ENCODE results near the gene ZNF358. TPM values are rescaled to one million over a fixed set of nuclear protein-coding genes. Genes with fewer than 3 reads are reported as not detected.

Gene ZNF358
- total RNA-seq, 4 donors from 2014 or later, result 50.2 to 72.7 (median 69.1) TPM

DNA sequence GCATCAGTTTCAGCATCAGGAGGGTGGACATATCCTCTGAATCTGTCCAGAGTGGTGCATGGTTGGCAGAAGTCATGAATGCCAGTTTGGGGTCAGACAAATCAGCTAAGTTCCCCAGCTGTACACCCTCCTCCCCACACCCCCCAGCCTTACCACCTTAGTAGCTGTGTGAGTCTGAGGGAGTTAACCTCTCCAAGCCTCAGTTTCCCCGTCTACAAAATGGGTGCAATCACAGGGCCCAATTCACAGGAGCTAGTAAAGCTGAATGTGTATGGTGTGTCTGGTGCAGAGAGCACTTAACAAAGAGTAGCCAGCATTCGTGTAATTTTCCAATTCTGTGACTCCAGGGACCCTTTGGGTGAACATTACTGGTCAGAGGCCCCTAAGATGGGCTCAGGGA lies 13.4 kb upstream of the ZNF358 start:
- in situ Hi-C loops (cut with MboI; ENCODE audit: low pct_ligation_motif_present in 1 of 4, low pct_unique_long_range_greater_than_20kb in 1 of 4, low sequenced_read_pairs in 3 of 4) (no loop called here), intact Hi-C loops (cut with DNase I; ENCODE audit: low total_unique reads) (no loop called here)
- no peaks in the 10 kb centered on the region for H3K36me3 ChIP-seq
- TF ChIP-seq EP300 (IDR thresholded peaks at IDR 0.05; ENCODE audit: low read depth) (no peak), POLR2AphosphoS5 (IDR thresholded peaks at IDR 0.05) (no peak), POLR2A (IDR thresholded peaks at IDR 0.05) (no peak)
- TF ChIP-seq, protein P1, sequence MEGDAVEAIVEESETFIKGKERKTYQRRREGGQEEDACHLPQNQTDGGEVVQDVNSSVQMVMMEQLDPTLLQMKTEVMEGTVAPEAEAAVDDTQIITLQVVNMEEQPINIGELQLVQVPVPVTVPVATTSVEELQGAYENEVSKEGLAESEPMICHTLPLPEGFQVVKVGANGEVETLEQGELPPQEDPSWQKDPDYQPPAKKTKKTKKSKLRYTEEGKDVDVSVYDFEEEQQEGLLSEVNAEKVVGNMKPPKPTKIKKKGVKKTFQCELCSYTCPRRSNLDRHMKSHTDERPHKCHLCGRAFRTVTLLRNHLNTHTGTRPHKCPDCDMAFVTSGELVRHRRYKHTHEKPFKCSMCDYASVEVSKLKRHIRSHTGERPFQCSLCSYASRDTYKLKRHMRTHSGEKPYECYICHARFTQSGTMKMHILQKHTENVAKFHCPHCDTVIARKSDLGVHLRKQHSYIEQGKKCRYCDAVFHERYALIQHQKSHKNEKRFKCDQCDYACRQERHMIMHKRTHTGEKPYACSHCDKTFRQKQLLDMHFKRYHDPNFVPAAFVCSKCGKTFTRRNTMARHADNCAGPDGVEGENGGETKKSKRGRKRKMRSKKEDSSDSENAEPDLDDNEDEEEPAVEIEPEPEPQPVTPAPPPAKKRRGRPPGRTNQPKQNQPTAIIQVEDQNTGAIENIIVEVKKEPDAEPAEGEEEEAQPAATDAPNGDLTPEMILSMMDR (IDR thresholded peaks at IDR 0.05), result no peak
- no peak overlapping the region for H3K27ac ChIP-seq
- H3K9me3 ChIP-seq, result no peaks in the 10 kb centered on the region
- peaks cover 13% of the 10 kb centered on the region for H3K27me3 ChIP-seq
- 50% methylated on average over 2 of the region's 2 CpGs; no CpG with 5 or more reads in 1 of the 2 donors for WGBS, 2 donors (ENCODE audit: low coverage in 1 of 2)
- DNase-seq, result no peak
- H3K4me1 ChIP-seq, result peaks cover 6 to 28% (median 21%) of the 10 kb centered on the region in 4 donors
- H3K4me3 ChIP-seq, result no peak overlapping the region

DNA sequence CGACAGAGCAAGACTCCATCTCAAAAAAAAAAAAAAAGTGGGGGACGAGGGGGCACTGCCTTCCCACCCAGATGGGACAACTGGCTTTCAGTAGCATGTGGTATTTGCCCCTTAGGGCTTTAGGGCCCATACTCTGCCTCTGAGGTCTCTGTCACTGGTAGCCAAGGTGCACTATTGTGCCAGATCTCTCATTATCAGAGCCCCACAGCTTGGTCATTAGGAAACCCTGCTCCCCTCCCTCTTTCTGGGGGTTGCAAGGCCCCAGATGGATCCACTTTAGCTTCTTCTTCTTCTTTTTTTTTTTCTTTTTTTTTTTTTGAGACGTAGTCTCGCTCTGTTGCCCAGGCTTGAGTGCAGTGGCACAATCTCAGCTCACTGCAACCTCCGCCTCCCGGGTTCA lies 11.2 kb upstream of the ZNF358 start:
- peak overlapping the region in 2 of 4 donors; percentile 39 to 76 for H3K27ac ChIP-seq
- no peak for TF ChIP-seq POLR2AphosphoS5 (IDR thresholded peaks at IDR 0.05)
- no peak for TF ChIP-seq POLR2A (IDR thresholded peaks at IDR 0.05)
- TF ChIP-seq, protein P1 (IDR thresholded peaks at IDR 0.05), result no peak
- no peak for TF ChIP-seq EP300 (IDR thresholded peaks at IDR 0.05; ENCODE audit: low read depth)
- DNase-seq, result no peak
- H3K4me1 ChIP-seq, result peaks cover 6 to 33% (median 23%) of the 10 kb centered on the region in 4 donors
- no peak overlapping the region for H3K4me3 ChIP-seq
- no peaks in the 10 kb centered on the region for H3K9me3 ChIP-seq
- peaks cover 13% of the 10 kb centered on the region for H3K27me3 ChIP-seq
- intact Hi-C loops (cut with DNase I; ENCODE audit: low total_unique reads) (no loop called here), in situ Hi-C loops (cut with MboI; ENCODE audit: low pct_ligation_motif_present in 1 of 4, low pct_unique_long_range_greater_than_20kb in 1 of 4, low sequenced_read_pairs in 3 of 4) (no loop called here)
- WGBS, 2 donors (ENCODE audit: low coverage in 1 of 2), result 81 to 82% methylated on average over 4 to 6 of the region's 6 CpGs
- no peaks in the 10 kb centered on the region for H3K36me3 ChIP-seq

GRCh38 chr19:7505288-7505681 lies 10.6 kb upstream of the ZNF358 start:
- Histone ChIP-seq H3K4me3 (peak overlapping the region in 3 of 4 donors; percentile 1 to 40 (median 38)), H3K36me3 (no peaks in the 10 kb centered on the region), H3K27ac (peak overlapping the region in 3 of 4 donors; percentile 39 to 76 (median 55)), H3K4me1 (peaks cover 6 to 33% (median 23%) of the 10 kb centered on the region in 4 donors), H3K27me3 (peaks cover 10% of the 10 kb centered on the region), H3K9me3 (no peaks in the 10 kb centered on the region)
- no peak for TF ChIP-seq EP300 (IDR thresholded peaks at IDR 0.05; ENCODE audit: low read depth)
- no peak for TF ChIP-seq POLR2AphosphoS5 (IDR thresholded peaks at IDR 0.05)
- no peak for TF ChIP-seq POLR2A (IDR thresholded peaks at IDR 0.05)
- peak; percentile 40 for DNase-seq
- intact Hi-C loops (cut with DNase I; ENCODE audit: low total_unique reads), result no loop called here
- 35% methylated on average over 3 to 19 of the region's 19 CpGs for WGBS, 2 donors (ENCODE audit: low coverage in 1 of 2)
- in situ Hi-C loops (cut with MboI; ENCODE audit: low pct_ligation_motif_present in 1 of 4, low pct_unique_long_range_greater_than_20kb in 1 of 4, low sequenced_read_pairs in 3 of 4), result no loop called here

DNA sequence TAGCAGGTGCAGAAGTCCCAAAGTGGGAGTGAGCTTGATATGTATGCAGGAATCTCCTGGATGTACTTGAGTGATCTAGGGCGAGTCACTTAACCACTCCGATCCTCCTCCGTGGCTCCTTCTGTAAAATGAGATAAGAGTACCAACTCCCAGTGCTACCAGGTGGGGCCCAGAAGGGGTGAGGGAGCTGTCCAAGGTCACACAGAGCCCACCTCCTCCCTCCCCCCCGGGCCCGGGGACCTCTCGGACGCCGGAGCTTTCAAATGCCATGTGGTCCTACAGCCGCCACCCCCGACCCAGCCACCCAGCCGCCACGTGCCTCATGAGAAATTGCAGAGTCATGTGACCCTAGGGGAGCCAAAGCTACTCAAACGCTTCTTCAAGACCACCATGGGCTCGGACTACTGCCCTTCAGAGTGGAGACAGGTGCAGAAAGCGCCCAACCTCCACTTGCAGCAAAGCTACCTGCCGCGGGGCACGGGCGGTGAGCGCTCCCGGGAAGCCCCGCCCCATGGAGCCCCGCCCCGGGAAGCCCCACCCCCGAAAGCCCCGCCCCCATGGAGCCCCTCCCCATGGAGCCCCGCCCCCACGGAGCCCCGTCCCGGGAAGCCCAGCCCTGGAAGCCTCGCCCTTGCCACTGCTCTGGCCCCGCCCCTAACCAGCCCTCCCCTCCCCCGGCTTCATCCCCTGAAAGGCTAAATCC lies 10.1 kb upstream of the ZNF358 start:
- Histone ChIP-seq H3K36me3 (no peaks in the 10 kb centered on the region), H3K4me1 (peaks cover 6 to 30% (median 19%) of the 10 kb centered on the region in 4 donors), H3K4me3 (peak overlapping the region in 3 of 4 donors; percentile 1 to 40 (median 38)), H3K27ac (peak overlapping the region; percentile 24 to 76 (median 47)), H3K27me3 (peaks cover 6% of the 10 kb centered on the region), H3K9me3 (no peaks in the 10 kb centered on the region)
- in situ Hi-C loops (cut with MboI; ENCODE audit: low pct_ligation_motif_present in 1 of 4, low pct_unique_long_range_greater_than_20kb in 1 of 4, low sequenced_read_pairs in 3 of 4) (no loop called here), intact Hi-C loops (cut with DNase I; ENCODE audit: low total_unique reads) (no loop called here)
- peak; percentile 74 for DNase-seq
- TF ChIP-seq EP300 (IDR thresholded peaks at IDR 0.05; ENCODE audit: low read depth) (no peak), POLR2AphosphoS5 (IDR thresholded peaks at IDR 0.05) (peak in 2 of 3 donors; percentile 32 to 43), POLR2A (IDR thresholded peaks at IDR 0.05) (peak; percentile 38)
- TF ChIP-seq, protein P1 (IDR thresholded peaks at IDR 0.05), result no peak
- 0 to 8% methylated on average over 3 to 14 of the region's 33 CpGs for WGBS, 2 donors (ENCODE audit: low coverage in 1 of 2)

All from transverse colon (tissue), 4 donors.